Uterus (tissue), 2 donors: ENCODE data around the gene MLLT10.

Experiments
- POLR2A ChIP-seq, 2 donors: fragments of 450-650 bp; IDR thresholded peaks; one replicate each; pipeline ENCODE4 v1.6.1; 2016; ENCODE audit warnings: antibody characterized with exemption in 2 of 2, mild to moderate bottlenecking in 1 of 2, moderate library complexity in 1 of 2
- TF ChIP-seq, protein P1 (sequence below), 4 experiments: fragments of 200-600 bp in 2 of 4; fragments of 450-650 bp in 2 of 4; sonication (generic) in 2 of 4; IDR thresholded peaks; one replicate each; pipeline ENCODE4 v1.5.1; 2016 to 2019; ENCODE audit warnings: antibody characterized with exemption in 4 of 4, mild to moderate bottlenecking in 2 of 4, moderate library complexity in 1 of 4

GRCh38 chr10:21530168-21530567 lies 3.9 kb upstream of the MLLT10 start:
- TF ChIP-seq, protein P1, sequence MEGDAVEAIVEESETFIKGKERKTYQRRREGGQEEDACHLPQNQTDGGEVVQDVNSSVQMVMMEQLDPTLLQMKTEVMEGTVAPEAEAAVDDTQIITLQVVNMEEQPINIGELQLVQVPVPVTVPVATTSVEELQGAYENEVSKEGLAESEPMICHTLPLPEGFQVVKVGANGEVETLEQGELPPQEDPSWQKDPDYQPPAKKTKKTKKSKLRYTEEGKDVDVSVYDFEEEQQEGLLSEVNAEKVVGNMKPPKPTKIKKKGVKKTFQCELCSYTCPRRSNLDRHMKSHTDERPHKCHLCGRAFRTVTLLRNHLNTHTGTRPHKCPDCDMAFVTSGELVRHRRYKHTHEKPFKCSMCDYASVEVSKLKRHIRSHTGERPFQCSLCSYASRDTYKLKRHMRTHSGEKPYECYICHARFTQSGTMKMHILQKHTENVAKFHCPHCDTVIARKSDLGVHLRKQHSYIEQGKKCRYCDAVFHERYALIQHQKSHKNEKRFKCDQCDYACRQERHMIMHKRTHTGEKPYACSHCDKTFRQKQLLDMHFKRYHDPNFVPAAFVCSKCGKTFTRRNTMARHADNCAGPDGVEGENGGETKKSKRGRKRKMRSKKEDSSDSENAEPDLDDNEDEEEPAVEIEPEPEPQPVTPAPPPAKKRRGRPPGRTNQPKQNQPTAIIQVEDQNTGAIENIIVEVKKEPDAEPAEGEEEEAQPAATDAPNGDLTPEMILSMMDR (IDR thresholded peaks at IDR 0.05): no peak
- TF ChIP-seq POLR2A (IDR thresholded peaks at IDR 0.05): no peak
